HFF-Myc (cell line): ENCODE data around the gene NSD1.

Experiments used
- DNase-seq: peaks from one replicate; pipeline ENCODE4 v3.0.0-alpha.2; 2011; ENCODE audit warnings: low read depth; ENCODE audit errors: extremely low read depth
- H3K4me3 ChIP-seq: replicated peaks from 2 replicates; pipeline ENCODE4 v1.5.1; 2011; ENCODE audit warnings: low read depth, mild to moderate bottlenecking, control low read depth, low read length
- CTCF ChIP-seq: IDR thresholded peaks from 2 replicates; pipeline ENCODE4 v1.5.1; 2012; ENCODE audit warnings: mild to moderate bottlenecking, low read depth, low read length, control low read depth; ENCODE audit errors: missing control alignments

Gene NSD1

GRCh38 chr5:177265395-177265794 is 131.8 kb downstream of the NSD1 start:
- TF ChIP-seq CTCF: no peak
- DNase-seq: no peak
- no peak overlapping the region for H3K4me3 ChIP-seq

- TF ChIP-seq CTCF: no peak
- DNase-seq: no peak
- H3K4me3 ChIP-seq: no peak overlapping the region
Measured at GRCh38 chr5:177269232-177269895, 135.8 kb downstream of the NSD1 start.

- no peak for DNase-seq
- H3K4me3 ChIP-seq: no peak overlapping the region
- TF ChIP-seq CTCF: no peak
Measured at GRCh38 chr5:177269976-177270375, 136.4 kb downstream of the NSD1 start.

- TF ChIP-seq CTCF: no peak
- no peak for DNase-seq
- H3K4me3 ChIP-seq: no peak overlapping the region
Measured at GRCh38 chr5:177270653-177271052, 137.1 kb downstream of the NSD1 start.

- no peak overlapping the region for H3K4me3 ChIP-seq
- TF ChIP-seq CTCF: no peak
- no peak for DNase-seq
Measured at GRCh38 chr5:177271113-177271512, 137.5 kb downstream of the NSD1 start.

GRCh38 chr5:177275883-177276282 is 142.3 kb downstream of the NSD1 start:
- H3K4me3 ChIP-seq: no peak overlapping the region
- no peak for TF ChIP-seq CTCF
- no peak for DNase-seq

- no peak for TF ChIP-seq CTCF
- no peak for DNase-seq
- H3K4me3 ChIP-seq: no peak overlapping the region
Measured at GRCh38 chr5:177276886-177277285, 143.3 kb downstream of the NSD1 start.
